ENCODE measurements around the gene AGO3. TPM values are rescaled to one million over a fixed set of nuclear protein-coding genes. Genes with fewer than 3 reads are reported as not detected.
A peak's percentile ranks its signal among the peaks of the same experiment; 100 is the strongest.

AGO3 gene
- total and polyA plus RNA-seq, 4 experiments from 2014 or later, result 11.2 to 47.3 (median 29.5) TPM

DNA sequence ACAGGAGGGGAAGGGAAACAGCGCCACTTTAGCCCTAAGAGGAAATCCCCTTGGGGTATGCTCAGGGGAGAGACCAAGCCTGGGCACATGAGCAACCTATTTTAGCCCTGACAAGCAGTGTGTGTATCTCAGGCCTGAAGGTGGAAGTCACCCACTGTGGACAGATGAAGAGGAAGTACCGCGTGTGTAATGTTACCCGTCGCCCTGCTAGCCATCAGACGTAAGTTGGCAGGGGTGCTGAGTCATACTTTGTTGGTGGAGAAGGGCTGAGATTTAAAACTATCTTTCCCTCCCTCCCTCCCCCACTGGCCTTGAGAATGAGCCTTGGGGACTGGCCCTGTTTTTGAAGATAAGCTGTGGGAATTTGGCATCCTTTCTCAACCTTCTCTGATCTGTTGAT is 36.7 kb upstream of the AGO3 start:
- Histone ChIP-seq H3K4me1 (ENCODE audit: insufficient read depth, low read length) (no peaks in the 10 kb centered on the region), H3K27ac (ENCODE audit: low read depth, low read length) (no peak overlapping the region), H3K9me3 (ENCODE audit: control insufficient read depth in 1 of 2, low read length in 2 of 2) (no peaks in the 10 kb centered on the region), H3K27me3 (ENCODE audit: insufficient read depth, low read length) (no peaks in the 10 kb centered on the region), H3K4me3 (ENCODE audit: low read length in 2 of 2) (no peak overlapping the region), H3K36me3 (ENCODE audit: insufficient read depth, low read length) (peaks cover 25% of the 10 kb centered on the region)
- POLR2A ChIA-PET (ENCODE audit: partially characterized antibody), result no interaction called here
- intact Hi-C loops (cut with micrococcal nuclease), result no loop called here
- Mint-ChIP-seq H3K36me3 (peaks cover 52 to 72% of the 10 kb centered on the region in 2 donors), H3K9me3 (no peaks in the 10 kb centered on the region), H3K27me3 (no peaks in the 10 kb centered on the region), H3K27ac (peak overlapping the region in 1 of 7 donors; percentile 52), H3K4me1 (peaks cover 0 to 2% (median 0%) of the 10 kb centered on the region in 4 donors), H3K4me3 (no peak overlapping the region)
- CTCF ChIA-PET (ENCODE audit: partially characterized antibody), result no interaction called here
- DNase-seq, result no peak

DNA sequence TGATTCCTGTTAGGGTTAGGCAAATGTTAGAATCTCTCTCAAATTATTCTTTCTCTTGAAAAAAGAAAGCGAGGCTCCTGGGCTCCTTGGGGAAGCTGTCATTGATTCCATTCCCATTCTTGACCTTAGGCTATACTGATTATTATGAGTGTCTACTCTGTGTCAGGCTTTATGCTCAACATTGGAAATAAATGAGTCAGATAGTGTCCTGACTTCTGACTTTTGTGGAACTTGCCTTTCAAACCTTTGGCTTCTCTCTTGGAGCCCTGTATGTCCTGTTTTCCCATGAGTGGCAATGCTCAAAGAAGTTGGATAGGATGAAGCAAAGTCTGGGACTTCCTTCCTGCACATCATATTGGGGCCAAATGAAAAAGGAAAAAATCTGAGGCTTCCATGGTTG is 36.2 kb upstream of the AGO3 start:
- Mint-ChIP-seq H3K27me3 (no peaks in the 10 kb centered on the region), H3K9me3 (no peaks in the 10 kb centered on the region), H3K27ac (peak overlapping the region in 2 of 7 donors; percentile 41 to 61), H3K36me3 (peaks cover 56 to 77% of the 10 kb centered on the region in 2 donors), H3K4me3 (no peak overlapping the region), H3K4me1 (peaks cover 0 to 2% (median 0%) of the 10 kb centered on the region in 4 donors)
- POLR2A ChIA-PET (ENCODE audit: partially characterized antibody), result no interaction called here
- DNase-seq, result no peak
- intact Hi-C loops (cut with micrococcal nuclease), result no loop called here
- CTCF ChIA-PET (ENCODE audit: partially characterized antibody), result interaction anchor here (3.0 kb wide), 1 partner anchor 12 kb away, joined by 13 read pairs; the partner anchor contains the start of gene AGO1
- peaks cover 25% of the 10 kb centered on the region for H3K36me3 ChIP-seq (ENCODE audit: insufficient read depth, low read length)
- no peak overlapping the region for H3K27ac ChIP-seq (ENCODE audit: low read depth, low read length)
- H3K9me3 ChIP-seq (ENCODE audit: control insufficient read depth in 1 of 2, low read length in 2 of 2), result no peaks in the 10 kb centered on the region
- H3K4me3 ChIP-seq (ENCODE audit: low read length in 2 of 2), result no peak overlapping the region
- H3K4me1 ChIP-seq (ENCODE audit: insufficient read depth, low read length), result no peaks in the 10 kb centered on the region
- H3K27me3 ChIP-seq (ENCODE audit: insufficient read depth, low read length), result no peaks in the 10 kb centered on the region

DNA sequence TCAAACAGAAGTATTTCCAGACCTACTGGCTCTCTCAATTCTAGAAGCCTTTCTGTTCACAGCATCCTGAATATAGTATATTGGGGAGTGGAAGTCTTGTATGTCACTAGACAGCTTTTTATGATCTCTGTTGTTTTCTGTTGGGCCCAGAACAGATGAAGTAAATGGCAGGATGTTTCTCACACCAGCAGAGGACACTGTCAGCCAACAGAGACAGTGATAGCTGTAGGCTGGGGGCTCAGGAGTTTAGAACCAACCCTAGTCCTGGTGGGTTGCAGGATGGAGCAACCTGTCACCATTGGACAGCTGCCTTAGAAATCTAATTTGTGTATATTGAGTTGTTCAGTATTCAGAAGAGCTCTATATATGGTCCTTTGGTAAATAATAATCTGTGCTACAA is 31.0 kb upstream of the AGO3 start:
- intact Hi-C loops (cut with micrococcal nuclease), result no loop called here
- Histone ChIP-seq H3K9me3 (ENCODE audit: control insufficient read depth in 1 of 2, low read length in 2 of 2) (no peaks in the 10 kb centered on the region), H3K27me3 (ENCODE audit: insufficient read depth, low read length) (no peaks in the 10 kb centered on the region), H3K4me3 (ENCODE audit: low read length in 2 of 2) (no peak overlapping the region), H3K36me3 (ENCODE audit: insufficient read depth, low read length) (peaks cover 18% of the 10 kb centered on the region), H3K4me1 (ENCODE audit: insufficient read depth, low read length) (no peaks in the 10 kb centered on the region), H3K27ac (ENCODE audit: low read depth, low read length) (no peak overlapping the region)
- no peak overlapping the region for H3K27ac Mint-ChIP-seq
- peaks cover 54 to 72% of the 10 kb centered on the region in 2 donors for H3K36me3 Mint-ChIP-seq
- no peak for DNase-seq
- ChIA-PET CTCF (ENCODE audit: partially characterized antibody) (interaction anchor here (2.2 kb wide), 1 partner anchor 17 kb away, joined by 9 read pairs; the partner anchor contains the start of gene AGO1), POLR2A (ENCODE audit: partially characterized antibody) (no interaction called here)
- H3K4me1 Mint-ChIP-seq, result peaks cover 0 to 2% (median 0%) of the 10 kb centered on the region in 4 donors
- H3K4me3 Mint-ChIP-seq, result no peak overlapping the region
- H3K9me3 Mint-ChIP-seq, result no peaks in the 10 kb centered on the region
- H3K27me3 Mint-ChIP-seq, result no peaks in the 10 kb centered on the region

DNA sequence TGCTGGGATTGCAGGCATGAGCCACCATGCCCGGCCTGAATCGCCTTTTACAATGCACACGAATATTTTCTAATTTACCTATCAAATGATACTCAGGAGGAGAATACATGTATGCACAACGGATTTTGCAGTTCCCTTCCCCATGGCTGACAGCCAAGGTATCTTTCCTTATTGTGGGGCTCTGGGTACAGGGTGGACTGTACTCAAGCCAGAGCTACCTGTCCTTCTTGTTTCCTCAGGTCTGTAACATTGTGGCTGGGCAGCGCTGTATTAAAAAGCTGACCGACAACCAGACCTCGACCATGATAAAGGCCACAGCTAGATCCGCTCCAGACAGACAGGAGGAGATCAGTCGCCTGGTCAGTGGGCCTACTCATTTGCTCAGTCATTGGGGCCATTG is 29.7 kb upstream of the AGO3 start:
- intact Hi-C loops (cut with micrococcal nuclease), result no loop called here
- Mint-ChIP-seq H3K9me3 (no peaks in the 10 kb centered on the region), H3K4me3 (no peak overlapping the region), H3K27me3 (no peaks in the 10 kb centered on the region), H3K36me3 (peaks cover 47 to 67% of the 10 kb centered on the region in 2 donors), H3K27ac (no peak overlapping the region), H3K4me1 (peaks cover 0 to 2% (median 0%) of the 10 kb centered on the region in 4 donors)
- no peak overlapping the region for H3K4me3 ChIP-seq (ENCODE audit: low read length in 2 of 2)
- no peaks in the 10 kb centered on the region for H3K4me1 ChIP-seq (ENCODE audit: insufficient read depth, low read length)
- POLR2A ChIA-PET (ENCODE audit: partially characterized antibody), result no interaction called here
- H3K27ac ChIP-seq (ENCODE audit: low read depth, low read length), result no peak overlapping the region
- no peaks in the 10 kb centered on the region for H3K9me3 ChIP-seq (ENCODE audit: control insufficient read depth in 1 of 2, low read length in 2 of 2)
- H3K27me3 ChIP-seq (ENCODE audit: insufficient read depth, low read length), result no peaks in the 10 kb centered on the region
- no peak for DNase-seq
- CTCF ChIA-PET (ENCODE audit: partially characterized antibody), result interaction anchor here (2.2 kb wide), 1 partner anchor 18 kb away, joined by 9 read pairs; the partner anchor contains the start of gene AGO1
- peaks cover 19% of the 10 kb centered on the region for H3K36me3 ChIP-seq (ENCODE audit: insufficient read depth, low read length)

DNA sequence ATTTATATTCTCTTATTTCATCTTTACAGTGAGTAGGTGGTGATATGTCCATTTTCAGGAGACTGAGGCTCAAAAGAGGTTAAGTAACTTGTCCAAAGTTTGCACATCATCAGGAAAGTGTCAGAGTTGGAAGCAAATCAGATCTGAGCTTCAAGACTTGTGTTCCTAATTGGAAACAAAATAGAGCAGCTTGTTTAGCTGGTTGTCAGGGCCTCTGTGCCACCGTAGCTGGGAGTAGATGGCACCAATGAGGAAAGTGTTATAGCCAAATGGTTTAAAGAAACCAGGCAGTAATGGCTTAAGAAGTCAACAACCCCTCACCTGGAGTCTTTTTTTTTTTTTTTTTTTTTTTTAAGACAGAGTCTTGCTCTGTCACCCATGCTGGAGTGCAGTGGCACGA is 28.2 kb upstream of the AGO3 start:
- no peaks in the 10 kb centered on the region for H3K27me3 Mint-ChIP-seq
- Histone ChIP-seq H3K36me3 (ENCODE audit: insufficient read depth, low read length) (peaks cover 31% of the 10 kb centered on the region), H3K4me3 (ENCODE audit: low read length in 2 of 2) (no peak overlapping the region), H3K27me3 (ENCODE audit: insufficient read depth, low read length) (no peaks in the 10 kb centered on the region), H3K27ac (ENCODE audit: low read depth, low read length) (no peak overlapping the region), H3K4me1 (ENCODE audit: insufficient read depth, low read length) (no peaks in the 10 kb centered on the region), H3K9me3 (ENCODE audit: control insufficient read depth in 1 of 2, low read length in 2 of 2) (no peaks in the 10 kb centered on the region)
- peaks cover 54 to 65% of the 10 kb centered on the region in 2 donors for H3K36me3 Mint-ChIP-seq
- H3K4me3 Mint-ChIP-seq, result no peak overlapping the region
- H3K27ac Mint-ChIP-seq, result no peak overlapping the region
- H3K4me1 Mint-ChIP-seq, result peaks cover 0 to 2% (median 0%) of the 10 kb centered on the region in 4 donors
- ChIA-PET CTCF (ENCODE audit: partially characterized antibody) (interaction anchor here (0.7 kb wide), 1 partner anchor 10 kb away, joined by 3 read pairs; no protein-coding TSS in a partner anchor), POLR2A (ENCODE audit: partially characterized antibody) (no interaction called here)
- H3K9me3 Mint-ChIP-seq, result no peaks in the 10 kb centered on the region
- intact Hi-C loops (cut with micrococcal nuclease), result no loop called here
- DNase-seq, result no peak

DNA sequence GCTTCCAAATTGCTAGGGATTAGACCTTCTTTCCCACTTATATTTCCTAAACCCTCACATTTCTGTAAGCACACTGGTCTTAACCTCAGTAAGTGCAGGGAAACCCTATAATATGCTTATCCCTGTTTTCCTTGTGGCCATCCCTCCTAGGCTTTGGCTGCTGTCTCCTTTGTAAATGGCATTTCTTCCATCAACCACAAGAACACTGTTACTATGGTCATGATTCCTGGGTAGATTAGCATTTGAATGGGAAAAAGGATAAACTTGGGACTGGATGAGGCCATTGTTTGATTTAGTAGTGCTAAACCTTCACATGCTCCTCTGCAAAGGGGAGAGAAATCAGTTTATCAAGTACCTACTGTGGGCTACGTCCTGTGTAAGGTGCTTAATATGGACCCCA is 16.2 kb upstream of the AGO3 start:
- Histone ChIP-seq H3K4me1 (ENCODE audit: insufficient read depth, low read length) (no peaks in the 10 kb centered on the region), H3K4me3 (ENCODE audit: low read length in 2 of 2) (no peak overlapping the region), H3K36me3 (ENCODE audit: insufficient read depth, low read length) (peaks cover 59% of the 10 kb centered on the region), H3K27ac (ENCODE audit: low read depth, low read length) (no peak overlapping the region), H3K9me3 (ENCODE audit: control insufficient read depth in 1 of 2, low read length in 2 of 2) (no peaks in the 10 kb centered on the region), H3K27me3 (ENCODE audit: insufficient read depth, low read length) (no peaks in the 10 kb centered on the region)
- H3K27ac Mint-ChIP-seq, result no peak overlapping the region
- DNase-seq, result no peak
- no peak overlapping the region for H3K4me3 Mint-ChIP-seq
- CTCF ChIA-PET (ENCODE audit: partially characterized antibody), result no interaction called here
- intact Hi-C loops (cut with micrococcal nuclease), result no loop called here
- POLR2A ChIA-PET (ENCODE audit: partially characterized antibody), result no interaction called here
- peaks cover 62 to 81% of the 10 kb centered on the region in 2 donors for H3K36me3 Mint-ChIP-seq
- no peaks in the 10 kb centered on the region for H3K9me3 Mint-ChIP-seq
- H3K27me3 Mint-ChIP-seq, result no peaks in the 10 kb centered on the region
- H3K4me1 Mint-ChIP-seq, result peaks cover 0 to 1% (median 0%) of the 10 kb centered on the region in 4 donors

DNA sequence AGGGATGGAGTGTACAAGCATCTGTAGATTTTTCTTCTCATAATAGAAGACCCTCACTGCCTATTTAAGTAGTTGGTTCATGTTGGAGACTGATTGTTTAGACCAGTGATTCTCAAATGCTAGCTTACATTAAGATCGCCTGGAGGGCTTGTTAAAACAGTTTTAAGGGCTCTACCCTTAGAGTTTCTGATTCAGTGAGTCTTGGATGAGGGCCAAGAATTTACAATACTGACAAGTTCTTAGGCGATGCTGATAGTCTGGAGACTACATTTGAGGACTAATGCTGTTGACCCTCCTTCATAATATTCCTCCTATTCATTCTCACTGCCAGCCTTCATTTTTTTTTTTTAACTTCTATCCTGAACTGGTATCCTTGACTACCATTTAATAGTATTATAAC is 15.2 kb upstream of the AGO3 start:
- CTCF ChIA-PET (ENCODE audit: partially characterized antibody), result no interaction called here
- no peak overlapping the region for H3K27ac ChIP-seq (ENCODE audit: low read depth, low read length)
- no peaks in the 10 kb centered on the region for H3K27me3 ChIP-seq (ENCODE audit: insufficient read depth, low read length)
- H3K9me3 ChIP-seq (ENCODE audit: control insufficient read depth in 1 of 2, low read length in 2 of 2), result no peaks in the 10 kb centered on the region
- no peaks in the 10 kb centered on the region for H3K4me1 ChIP-seq (ENCODE audit: insufficient read depth, low read length)
- Mint-ChIP-seq H3K36me3 (peaks cover 60 to 89% of the 10 kb centered on the region in 2 donors), H3K4me3 (no peak overlapping the region), H3K27ac (no peak overlapping the region), H3K9me3 (no peaks in the 10 kb centered on the region), H3K27me3 (no peaks in the 10 kb centered on the region), H3K4me1 (peaks cover 0 to 1% (median 0%) of the 10 kb centered on the region in 4 donors)
- no peak for DNase-seq
- H3K36me3 ChIP-seq (ENCODE audit: insufficient read depth, low read length), result peaks cover 65% of the 10 kb centered on the region
- no peak overlapping the region for H3K4me3 ChIP-seq (ENCODE audit: low read length in 2 of 2)
- intact Hi-C loops (cut with micrococcal nuclease), result no loop called here
- POLR2A ChIA-PET (ENCODE audit: partially characterized antibody), result no interaction called here
